Gastrocnemius medialis (tissue), 4 donors: ENCODE data around the gene HSDL2.

ENCODE experiments used
- CTCF ChIP-seq, 5 experiments: fragments of 450-650 bp in 3 of 5; fragments of 200-600 bp in 2 of 5; sonication (generic) in 2 of 5; IDR thresholded peaks in 4 of 5; conservative IDR thresholded peaks in 1 of 5; 1 replicate in 4 of 5; 2 replicates in 1 of 5; pipeline ENCODE4 v1.5.1; 2016 to 2019; ENCODE audit warnings: antibody characterized with exemption in 5 of 5, mild to moderate bottlenecking in 3 of 5, moderate library complexity in 3 of 5
- POLR2A ChIP-seq, 2 donors: fragments of 450-650 bp; IDR thresholded peaks; one replicate each; pipeline ENCODE4 v1.6.1; 2017; ENCODE audit warnings: antibody characterized with exemption in 2 of 2, mild to moderate bottlenecking in 2 of 2, moderate library complexity in 2 of 2

- TF ChIP-seq CTCF (IDR thresholded peaks at IDR 0.05 in 4 of 5, conservative IDR thresholded peaks at IDR 0.05 in 1 of 5) (no peak), POLR2A (IDR thresholded peaks at IDR 0.05) (no peak)
Measured at GRCh38 chr9:112351184-112351583, 28.7 kb upstream of the HSDL2 start.
